ENCODE data around the gene TBC1D23.

Gene TBC1D23

GRCh38 chr3:100354850-100355249 lies 94.1 kb downstream of the TBC1D23 start:
- no peak for DNase-seq

GRCh38 chr3:100358413-100358812 lies 97.6 kb downstream of the TBC1D23 start:
- DNase-seq: no peak

GRCh38 chr3:100359035-100359434 lies 98.2 kb downstream of the TBC1D23 start:
- DNase-seq: no peak

- DNase-seq: no peak
Measured at GRCh38 chr3:100360757-100361496, 100.1 kb downstream of the TBC1D23 start.

- no peak for DNase-seq
Measured at GRCh38 chr3:100361897-100362296, 101.1 kb downstream of the TBC1D23 start.

- no peak for DNase-seq
Measured at GRCh38 chr3:100364421-100364820, 103.6 kb downstream of the TBC1D23 start.

GRCh38 chr3:100366424-100366823 lies 105.6 kb downstream of the TBC1D23 start:
- no peak for DNase-seq

- DNase-seq: no peak
Measured at GRCh38 chr3:100368441-100368840, 107.6 kb downstream of the TBC1D23 start.

GRCh38 chr3:100370756-100371155 lies 110.0 kb downstream of the TBC1D23 start:
- DNase-seq: no peak

- no peak for DNase-seq
Measured at GRCh38 chr3:100374521-100374920, 113.7 kb downstream of the TBC1D23 start.

Measured in midbrain (tissue), 1 donor.